HG03064 (cell line): ENCODE results near the gene NINJ2.

Source experiments
- ATAC-seq: cut with Tn5 transposase; IDR thresholded peaks from one replicate; pipeline ENCODE4 v1.9.1; 2021; ENCODE audit warnings: low read depth; ENCODE audit not compliant: unreplicated experiment

The NINJ2 gene

DNA sequence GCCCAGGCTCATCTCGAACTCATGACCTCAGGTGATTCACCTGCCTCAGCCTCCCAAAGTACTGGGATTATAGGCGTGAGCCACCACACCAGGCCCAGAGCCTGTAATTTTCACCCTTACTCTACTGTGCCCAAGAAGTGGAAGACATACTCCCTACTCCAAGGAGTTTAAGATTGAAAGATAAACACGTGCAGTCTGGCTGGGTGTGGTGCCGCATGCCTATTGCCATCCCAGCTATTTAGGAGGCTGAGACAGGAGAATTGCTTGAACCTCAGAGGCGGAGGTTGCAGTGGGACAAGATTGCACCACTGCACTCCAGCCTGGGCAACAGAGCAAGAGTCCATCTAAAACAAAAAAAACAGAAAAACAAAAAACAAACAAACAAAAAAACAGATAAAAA is 90.0 kb downstream of the NINJ2 start:
- ATAC-seq, result no peak

DNA sequence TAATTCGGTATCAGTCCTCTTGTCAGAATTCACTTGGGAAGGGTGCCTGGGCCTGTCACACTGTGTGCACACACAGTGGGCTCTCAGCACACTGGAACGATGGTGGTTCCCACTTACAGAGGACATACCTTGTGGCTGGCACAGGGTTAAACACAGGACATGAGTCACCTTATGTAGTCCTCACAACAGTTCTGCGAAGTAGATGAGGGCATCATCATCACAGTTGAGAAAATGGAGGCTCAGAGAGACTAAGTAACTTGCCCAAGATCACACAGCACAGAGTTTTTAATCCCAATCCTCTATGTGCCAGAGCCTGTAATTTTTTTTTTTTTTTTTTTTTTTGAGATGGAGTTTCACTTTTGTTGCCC is 90.7 kb downstream of the NINJ2 start:
- ATAC-seq, result no peak

DNA sequence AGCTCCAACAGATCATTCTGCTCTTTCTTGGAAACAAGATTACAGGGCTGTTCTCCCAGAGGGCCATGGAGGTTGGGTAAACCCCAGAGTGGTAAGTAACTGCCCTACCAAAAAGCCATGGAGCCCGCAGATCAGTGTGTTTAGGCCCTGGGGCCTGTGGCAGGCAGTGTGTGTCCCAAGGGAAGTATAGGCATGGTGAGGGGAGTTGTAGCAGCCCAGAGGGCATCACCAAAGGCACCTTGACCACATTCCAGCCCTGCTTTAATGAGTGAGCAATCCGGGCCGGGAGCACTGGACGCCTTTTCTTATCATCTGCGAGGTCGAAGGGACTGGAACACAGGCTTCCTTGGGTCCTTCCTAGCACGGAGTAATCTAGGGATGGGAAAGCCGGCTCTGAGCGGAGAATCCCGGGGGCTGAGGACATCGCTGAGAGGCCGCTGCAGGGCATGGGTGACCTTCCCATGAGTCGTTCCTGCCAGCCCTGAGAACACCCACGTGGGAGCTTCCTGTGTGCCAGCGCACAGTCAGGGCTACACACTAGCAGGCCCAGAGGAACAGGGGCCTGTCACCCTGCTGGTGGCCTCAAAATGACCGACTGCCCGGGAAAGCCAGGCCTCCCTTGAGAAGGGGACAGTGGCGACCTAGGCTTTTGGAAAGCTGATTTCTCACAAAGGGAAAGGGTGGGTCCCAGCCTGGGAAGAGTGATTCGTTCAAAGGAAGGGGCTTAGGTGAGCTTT is 91.3 kb downstream of the NINJ2 start:
- ATAC-seq, result no peak

DNA sequence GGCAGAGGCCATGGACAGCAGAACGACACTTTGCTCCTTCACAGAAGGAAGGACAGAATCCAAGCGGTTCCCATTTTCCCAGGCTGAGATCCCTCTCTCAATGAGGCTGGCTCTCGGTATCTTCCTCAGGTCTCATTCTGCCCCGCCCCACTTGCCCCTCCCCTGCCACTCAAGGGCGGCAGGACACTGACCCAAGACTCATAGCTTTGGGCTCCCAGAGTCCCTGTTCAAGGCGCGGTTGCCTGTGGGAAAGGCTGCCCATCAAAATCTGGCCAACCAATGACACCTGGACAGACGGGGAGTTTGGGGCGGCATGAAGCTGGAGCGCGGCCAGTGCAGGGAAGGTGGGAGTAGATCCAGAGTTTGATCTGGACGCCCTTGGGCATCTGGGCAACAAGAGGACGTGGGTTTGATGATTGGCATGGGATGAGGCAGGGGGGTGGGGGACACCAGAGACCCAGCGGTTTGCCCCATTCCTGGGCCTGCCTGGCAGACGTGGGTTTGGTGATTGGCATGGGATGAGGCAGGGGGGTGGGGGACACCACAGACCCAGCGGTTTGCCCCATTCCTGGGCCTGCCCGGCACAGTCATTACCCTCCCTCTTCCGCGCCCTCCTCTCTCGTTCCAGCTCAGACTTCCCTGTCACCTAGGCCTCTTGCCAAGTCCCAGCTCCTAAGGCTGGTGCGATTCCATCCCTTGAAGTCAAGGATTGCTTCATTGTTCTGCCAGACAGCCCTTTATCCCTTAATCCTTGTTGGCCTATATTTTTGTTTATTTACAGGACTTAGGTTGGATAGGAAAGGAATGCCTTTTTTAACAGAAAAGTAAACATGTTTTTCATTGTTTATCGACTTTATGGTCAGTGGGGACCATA is 92.1 kb downstream of the NINJ2 start:
- no peak for ATAC-seq

DNA sequence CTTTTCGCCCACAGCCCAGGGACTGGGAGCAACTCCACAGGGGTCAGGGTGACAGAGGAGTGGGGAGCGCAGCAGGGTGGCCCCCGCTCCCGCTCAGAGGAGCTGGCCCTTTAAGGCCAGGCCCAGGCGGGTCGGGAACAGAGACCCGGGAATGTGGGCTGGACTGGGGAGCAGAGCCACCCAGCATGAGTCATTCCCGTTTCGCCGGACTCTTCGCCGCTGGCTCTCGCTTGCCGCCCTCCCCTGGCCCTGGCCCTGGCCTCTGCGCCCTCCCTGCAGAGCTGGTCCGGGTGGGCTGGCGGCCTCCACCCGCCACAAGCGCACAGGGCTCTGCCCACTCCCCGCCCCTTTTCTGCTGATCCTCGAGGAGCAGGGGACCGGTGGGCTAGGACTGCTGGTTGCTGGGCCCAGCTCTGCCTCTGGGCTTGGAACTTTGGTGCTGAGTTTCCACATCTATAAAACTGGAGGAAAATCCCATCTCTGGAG is 92.8 kb downstream of the NINJ2 start:
- no peak for ATAC-seq

DNA sequence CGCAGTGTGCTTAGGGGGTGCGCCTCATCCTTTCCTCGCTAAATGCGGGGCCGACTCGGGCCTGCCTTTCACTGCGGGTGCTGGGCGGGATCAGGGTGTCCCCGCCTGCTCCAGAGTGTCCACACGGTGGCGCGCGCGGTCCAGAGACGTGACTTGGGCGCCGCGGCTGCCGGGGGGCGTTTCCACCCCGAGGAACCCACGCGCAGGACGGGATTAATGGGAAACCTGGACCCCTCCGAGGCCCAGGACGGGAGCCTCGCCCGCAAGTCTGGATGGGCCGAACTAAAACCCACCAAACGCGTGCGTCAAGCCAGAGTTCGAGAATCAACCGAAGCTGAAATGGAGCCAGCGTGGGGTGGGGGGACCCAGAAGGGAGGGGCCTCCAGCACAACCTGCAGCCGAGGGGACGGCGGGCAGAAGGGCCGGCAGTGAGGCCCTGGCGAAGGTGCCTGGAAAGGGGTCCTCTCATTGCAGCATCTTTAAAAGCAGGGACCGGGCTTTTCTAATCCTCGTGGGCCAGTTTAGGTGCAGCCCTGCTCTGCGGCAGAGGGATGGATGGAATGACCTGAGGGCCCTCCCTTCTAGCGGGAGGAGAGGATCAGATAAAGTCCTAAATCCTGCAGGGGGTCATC is 93.3 kb downstream of the NINJ2 start:
- ATAC-seq, result no peak

DNA sequence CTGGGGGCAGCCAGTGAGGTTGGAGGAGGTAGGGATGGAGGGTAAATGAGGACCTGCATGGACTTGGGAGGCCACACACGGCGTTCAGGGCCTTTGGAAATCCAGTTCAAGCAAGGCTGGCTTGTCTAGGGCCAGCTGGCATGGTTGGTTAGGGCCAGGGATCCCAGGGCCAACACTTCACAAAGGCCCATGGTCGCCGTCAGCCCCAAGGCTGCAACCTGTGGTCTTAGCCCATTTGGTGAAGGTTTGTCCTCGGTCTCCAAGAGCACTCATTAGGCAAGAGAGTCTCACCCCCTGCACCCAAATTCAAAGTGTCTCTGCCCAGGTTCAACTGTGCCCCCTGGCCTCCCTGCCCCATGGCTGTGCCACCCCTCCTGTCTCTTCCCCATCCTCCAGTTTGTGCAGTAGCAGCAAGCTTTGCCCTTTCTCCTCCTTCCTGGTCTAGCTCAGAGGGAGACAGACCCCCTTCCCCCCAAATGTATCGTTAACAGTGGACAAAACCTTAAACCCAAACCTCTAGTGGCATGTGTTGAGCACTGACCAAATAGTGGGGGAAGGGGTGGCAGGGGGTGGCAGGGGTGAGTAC is 94.1 kb downstream of the NINJ2 start:
- no peak for ATAC-seq

DNA sequence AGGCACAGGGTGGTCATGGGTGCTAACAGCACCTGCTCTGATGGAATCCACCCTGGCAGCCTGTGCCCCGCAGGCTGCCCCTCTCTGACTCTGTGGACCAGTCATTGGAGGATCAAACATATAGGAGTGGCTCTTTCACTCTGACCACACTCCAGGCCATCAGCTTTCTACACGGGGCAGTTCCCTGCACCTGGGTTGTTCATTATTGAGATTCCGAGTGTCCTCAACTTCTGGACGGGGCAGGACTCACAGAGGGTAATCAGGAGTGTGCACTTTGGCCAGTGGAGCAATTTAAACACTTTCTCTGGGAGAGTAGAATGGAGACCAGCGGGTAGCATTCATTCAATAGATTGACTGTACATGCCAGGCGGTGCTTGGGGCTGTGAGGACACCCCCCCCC is 94.8 kb downstream of the NINJ2 start:
- no peak for ATAC-seq

DNA sequence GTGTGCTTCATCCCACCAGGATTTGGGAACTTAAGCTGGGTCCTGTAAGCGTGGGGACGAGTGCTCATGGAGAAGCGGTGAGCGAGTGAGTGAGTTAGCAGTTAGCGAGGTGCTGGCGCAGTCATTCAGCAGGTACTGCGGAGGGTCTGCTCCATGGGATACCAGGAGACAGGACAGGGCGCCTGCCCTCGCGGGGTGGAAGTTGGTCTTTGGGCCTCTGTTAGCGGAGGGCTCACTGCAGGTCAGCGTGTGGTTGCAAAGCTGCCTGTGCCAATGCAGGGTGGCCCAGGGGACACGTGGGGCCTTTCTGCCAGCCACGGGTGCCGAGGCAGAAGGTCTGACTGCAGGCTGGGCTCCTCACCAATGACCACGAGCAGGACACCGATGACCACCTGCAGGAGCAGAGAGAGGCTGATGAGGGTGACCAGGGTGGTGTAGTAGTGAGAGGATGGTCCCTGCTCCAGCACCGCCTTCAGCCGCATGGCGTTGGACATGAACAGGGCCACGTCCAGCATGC is 97.6 kb downstream of the NINJ2 start:
- ATAC-seq, result no peak

DNA sequence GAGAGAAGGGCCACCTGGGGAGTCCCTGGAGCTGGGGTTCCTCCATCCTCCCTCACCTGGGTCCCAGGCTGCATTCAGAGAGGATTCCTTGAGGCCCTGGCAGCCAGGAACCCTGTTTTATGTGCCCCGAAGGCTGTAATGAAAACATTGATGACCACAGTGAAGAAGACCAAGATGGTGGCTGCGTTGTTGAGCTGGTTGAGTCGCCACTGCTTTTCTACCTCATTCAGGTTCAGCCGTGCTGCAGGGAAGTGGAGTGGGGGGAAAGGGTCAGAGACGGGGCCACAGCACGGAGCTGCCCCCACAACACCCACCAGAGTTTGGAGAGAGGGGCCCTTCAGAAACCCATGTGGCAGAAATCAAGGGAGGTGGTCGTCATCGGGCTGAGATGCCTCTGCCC is 98.1 kb downstream of the NINJ2 start:
- no peak for ATAC-seq

DNA sequence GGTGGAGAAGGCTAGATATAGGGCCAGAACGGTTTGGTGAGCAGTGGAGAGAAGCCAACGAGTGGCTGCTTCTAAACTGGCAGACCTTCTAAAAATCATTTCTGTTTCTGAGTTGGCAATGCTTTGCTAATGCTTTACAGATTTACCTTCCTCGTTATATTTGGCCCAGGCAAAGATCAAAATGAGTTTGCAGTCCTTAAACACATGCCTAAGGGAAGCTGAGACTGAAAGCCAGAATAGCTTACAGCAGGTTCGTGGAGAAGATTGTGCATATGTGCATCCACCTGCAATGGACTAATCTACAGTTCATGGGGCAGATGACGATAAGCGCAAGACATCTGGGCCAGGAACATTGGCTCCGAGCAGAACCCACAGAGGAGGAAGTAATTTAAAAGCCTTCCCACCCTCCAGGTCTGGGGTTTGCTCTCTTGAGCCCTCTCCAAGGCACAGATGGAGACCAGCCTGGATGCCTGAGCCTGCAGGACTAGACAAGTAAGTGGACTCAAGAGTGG is 99.4 kb downstream of the NINJ2 start:
- ATAC-seq, result no peak

DNA sequence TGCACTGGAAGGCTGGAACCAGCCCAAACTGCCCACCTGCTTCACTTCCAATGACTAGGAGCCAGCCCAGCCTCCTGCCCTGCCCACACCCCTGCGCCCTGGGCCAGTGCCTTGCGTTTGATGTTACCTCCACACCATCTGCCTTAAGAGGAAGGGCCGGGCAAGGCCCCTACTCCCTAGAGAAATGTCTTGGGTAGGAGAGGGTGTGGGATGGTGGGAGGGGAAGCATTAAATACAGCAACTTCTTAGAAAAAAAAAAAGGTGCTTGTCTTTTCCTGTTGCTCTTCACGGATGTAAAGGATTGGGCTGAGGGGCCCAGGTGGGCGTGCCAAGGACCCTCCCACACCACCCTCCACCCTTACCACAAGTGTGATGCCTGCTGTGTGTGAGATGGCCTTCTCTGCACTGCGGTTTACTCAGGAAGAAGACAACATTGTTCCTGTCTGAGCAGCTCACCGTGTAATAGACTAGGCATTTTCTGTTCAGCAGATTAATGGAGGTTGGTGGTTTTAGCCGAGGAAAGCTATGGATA is 99.9 kb downstream of the NINJ2 start:
- no peak for ATAC-seq

DNA sequence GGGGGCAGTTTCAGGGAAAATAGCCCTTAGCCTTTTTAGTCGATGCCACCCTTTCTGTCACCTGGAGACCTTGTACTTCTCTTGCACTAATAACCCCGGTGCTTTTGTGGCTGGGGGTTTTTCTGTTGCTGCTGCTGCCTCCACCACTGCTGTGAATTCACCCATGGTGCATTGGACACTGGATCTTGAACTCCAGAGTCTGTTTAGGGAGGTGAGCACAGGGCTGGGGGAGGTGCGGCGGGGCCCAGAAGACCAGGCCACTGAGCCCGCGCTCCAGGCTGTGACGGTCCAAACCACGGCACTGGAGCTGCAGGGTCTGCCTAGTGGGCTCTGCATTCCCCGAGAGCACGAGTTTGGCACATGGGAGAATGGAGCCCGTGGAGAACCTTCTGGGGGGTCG is 100.6 kb downstream of the NINJ2 start:
- no peak for ATAC-seq

DNA sequence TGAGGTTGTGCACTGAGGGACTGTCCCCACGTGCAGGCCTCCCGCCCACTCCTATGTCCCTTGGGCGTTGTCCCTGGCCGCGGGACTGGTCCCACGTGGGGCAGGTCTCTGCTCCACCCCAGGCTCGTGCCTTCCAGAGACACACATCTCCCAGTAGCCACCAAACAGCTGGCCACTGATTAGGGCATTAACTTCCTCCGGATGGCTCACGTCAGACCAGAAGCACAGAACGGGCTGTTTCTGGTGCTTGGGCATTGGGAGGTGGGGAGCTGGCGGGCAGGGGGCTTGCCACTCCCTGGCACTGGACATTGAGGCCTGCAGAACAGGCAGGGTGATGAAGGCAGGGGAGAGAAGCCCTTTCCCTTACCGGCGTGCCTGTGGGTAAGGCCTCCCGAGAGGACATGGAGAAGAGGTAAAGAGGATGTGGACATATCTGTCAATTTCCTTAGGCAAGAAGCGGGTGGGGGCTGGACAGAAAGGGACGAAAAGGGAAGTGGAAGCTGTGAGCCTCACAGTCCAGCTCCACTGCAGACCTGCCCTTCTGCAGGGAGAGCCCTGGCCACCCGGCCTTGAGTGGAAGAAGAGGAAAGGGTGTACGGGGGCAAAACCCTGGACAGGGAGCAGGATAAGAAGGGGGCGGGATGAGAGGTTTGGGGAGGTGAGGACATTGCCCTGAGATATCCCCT is 101.2 kb downstream of the NINJ2 start:
- no peak for ATAC-seq

DNA sequence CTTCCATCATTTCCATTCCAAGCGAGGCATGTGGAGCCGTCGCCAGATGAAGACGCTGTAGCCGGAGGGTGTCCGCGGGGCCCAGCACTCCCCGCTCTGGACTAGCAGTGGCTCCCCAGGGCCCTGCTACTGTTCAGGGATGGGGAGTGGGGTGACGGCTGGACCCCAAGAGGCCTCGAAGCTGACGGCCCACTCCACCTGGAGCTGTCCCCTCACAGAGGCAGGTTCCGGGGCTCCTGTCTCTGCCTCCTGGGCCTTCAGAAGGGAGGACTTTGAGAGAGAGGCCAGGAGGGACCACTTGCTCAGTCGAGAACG is 101.9 kb downstream of the NINJ2 start:
- no peak for ATAC-seq

DNA sequence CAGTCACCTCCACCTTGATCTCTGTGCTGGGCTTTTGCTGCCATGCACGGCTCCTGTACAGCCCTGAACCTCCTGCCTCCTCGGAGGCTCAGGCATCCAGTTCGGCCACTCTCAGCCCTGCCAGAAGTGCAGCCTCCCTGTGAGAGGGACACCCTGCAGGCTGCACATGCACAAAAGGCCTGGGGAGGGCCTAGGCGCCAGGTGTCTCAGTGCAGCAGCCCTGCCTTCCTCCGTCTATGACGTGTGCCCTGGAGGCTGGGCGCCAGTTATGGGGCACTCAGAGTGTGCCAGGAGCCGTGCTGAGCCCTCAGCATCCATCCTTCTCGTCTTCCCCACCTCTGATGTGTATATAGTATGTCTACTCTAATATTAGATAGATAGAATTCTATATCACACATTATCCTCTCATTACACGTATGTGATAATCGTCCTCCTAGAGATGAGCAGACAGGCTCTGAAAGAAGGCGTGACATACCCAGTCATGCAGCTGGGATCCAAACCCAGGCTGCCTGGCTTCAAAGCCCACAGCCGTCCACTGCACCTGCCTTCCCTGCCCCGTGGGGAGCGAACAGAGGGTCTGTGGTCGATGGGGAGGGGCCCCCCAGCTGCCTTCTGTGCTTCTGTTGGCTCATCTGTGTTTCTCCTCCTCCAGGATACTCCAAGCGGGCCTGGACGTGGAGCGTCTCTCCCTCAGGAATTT is 102.4 kb downstream of the NINJ2 start:
- no peak for ATAC-seq

DNA sequence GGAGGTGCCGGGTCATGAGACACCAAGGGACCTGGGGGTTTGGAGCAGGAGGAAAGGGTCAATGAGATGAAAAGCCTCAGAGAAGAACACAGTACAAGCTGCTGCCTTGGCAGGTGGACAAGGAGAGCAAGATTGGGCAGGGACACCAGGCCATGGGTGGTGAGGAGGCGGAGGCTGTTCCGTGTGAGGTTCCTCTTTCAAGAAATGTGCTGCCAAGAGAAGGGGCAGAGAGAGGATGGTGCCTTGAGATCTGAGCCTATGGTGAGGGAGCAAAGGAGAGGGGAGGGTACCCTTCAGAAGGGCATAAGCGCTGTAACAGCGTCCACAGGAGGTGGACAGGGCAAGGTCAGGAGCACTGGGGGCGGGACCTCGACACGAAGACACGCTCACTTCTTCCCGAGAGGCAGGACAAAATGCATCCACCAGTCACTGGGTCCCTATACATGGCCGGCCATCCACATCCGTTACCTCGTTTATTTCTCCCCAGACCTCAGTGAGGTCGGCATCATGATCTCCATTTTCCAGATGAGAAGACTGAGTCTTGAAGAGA is 103.3 kb downstream of the NINJ2 start:
- ATAC-seq, result no peak

DNA sequence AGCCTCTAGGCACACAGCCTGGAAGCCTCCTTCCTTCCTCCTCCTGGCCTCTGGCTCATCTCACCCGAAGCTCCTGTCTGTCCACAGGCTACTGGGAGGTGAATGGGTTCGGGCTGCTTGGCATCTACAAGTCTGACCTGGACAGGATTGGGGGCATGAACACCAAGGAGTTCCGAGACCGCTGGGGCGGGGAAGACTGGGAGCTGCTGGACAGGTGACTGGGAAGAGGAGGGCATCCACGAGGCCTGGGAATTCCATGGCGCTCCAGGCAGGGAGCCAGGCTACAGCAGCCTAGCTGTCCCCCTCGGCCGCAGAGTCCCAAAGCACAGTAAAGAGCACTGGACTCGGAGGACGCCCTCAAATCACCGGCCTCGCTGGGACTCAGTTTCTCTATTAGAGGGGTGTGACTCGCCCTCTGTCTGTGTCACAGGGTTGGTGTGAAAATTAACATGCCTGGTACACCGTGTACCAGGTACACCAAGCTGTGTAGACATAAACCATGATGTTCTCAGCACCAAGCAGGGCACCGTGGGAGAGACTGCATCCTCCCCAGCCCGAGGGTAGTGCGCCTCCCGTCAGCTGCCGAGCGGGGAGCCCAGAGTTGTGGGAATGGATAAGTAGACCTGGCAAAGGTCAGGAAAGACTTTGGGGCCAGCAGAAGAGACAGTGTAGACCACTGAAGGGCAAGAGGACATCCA is 103.9 kb downstream of the NINJ2 start:
- no peak for ATAC-seq

DNA sequence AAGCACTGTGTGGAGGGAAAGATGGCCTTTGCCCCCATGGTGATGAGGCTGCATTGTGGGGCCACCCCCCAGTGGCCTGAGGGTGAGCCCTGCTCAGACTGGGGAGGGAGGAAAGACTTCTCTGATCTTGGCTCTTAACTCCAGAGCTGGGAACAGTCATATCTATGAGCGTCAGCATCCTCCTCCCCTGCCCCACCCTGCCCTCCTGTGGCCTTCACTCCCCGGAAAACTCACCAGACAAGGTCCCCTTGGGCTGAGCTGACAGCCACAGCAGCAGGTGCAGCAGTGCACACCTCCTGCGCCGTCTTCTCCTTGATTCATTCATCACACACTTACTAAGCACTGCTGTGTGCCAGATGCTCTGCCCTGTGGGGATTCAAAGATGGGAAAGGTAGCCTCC is 104.7 kb downstream of the NINJ2 start:
- ATAC-seq, result no peak
